ENCODE measurements around the gene FXYD2.

GRCh38 chr11:117861151-117862018, 36.8 kb upstream of the FXYD2 start:
- TF ChIP-seq CTCF (conservative IDR thresholded peaks at IDR 0.05; ENCODE audit: low read depth, low read length) = no peak
- no peak for TF ChIP-seq EZH2phosphoT487 (IDR thresholded peaks at IDR 0.05; ENCODE audit: borderline replicate concordance, low read length)
- TF ChIP-seq EZH2 (IDR thresholded peaks at IDR 0.05; ENCODE audit: low read length, unreplicated experiment) = no peak
